Upper lobe of right lung (tissue), 1 donor: Measurements from ENCODE around the gene C4BPB. TPM values are rescaled to one million over a fixed set of nuclear protein-coding genes. Genes with fewer than 3 reads are reported as not detected.

Source experiments
- ATAC-seq: fragments of 200-7000 bp; cut with Tn5 transposase; one replicate; pipeline ENCODE4 v1.9.1; 2020; ENCODE audit warnings: mild to moderate bottlenecking, moderate library complexity
- DNase-seq: peaks from one replicate; pipeline ENCODE4 v3.0.0-alpha.2; 2020
- H3K27ac ChIP-seq: fragments of 200-600 bp; one replicate; pipeline ENCODE4 v1.8.0; 2022
- H3K27me3 ChIP-seq: fragments of 200-600 bp; one replicate; pipeline ENCODE4 v1.8.0; 2022; ENCODE audit warnings: mild to moderate bottlenecking
- H3K36me3 ChIP-seq: fragments of 200-600 bp; one replicate; pipeline ENCODE4 v1.8.0; 2022
- H3K4me1 ChIP-seq: fragments of 200-600 bp; one replicate; pipeline ENCODE4 v1.8.0; 2022
- H3K4me3 ChIP-seq: fragments of 200-600 bp; one replicate; pipeline ENCODE4 v1.8.0; 2022; ENCODE audit warnings: mild to moderate bottlenecking
- H3K9me3 ChIP-seq: fragments of 200-600 bp; one replicate; pipeline ENCODE4 v1.8.0; 2022
- intact Hi-C: fragments of 100-400 bp; cut with DNase I; formaldehyde crosslinking; loops from one replicate; pipeline ENCODE4 v1.11.0; 2022
- total RNA-seq: library from RNA; stranded (reverse); fragmentation: NEBNext Ultra II Directional; extraction: Animal tissue kit (Norgen Biotek cat#: 25700); gene quantifications from one replicate; pipeline ENCODE4 v1.2.1, GENCODE V29; 2021
- TF ChIP-seq, protein P1 (sequence below): fragments of 200-600 bp; IDR thresholded peaks from one replicate; pipeline ENCODE4 v1.8.0; 2022; ENCODE audit warnings: antibody characterized with exemption
- donor health status: DM: no; HTN: yes; CAD: no; lungs with severe emphysema.

C4BPB gene
- total RNA-seq, 1 donor from 2014 or later, result 6.6 TPM

GRCh38 chr1:207073906-207074820 is 14.5 kb upstream of the C4BPB start:
- peaks cover 6% of the 10 kb centered on the region for H3K4me1 ChIP-seq
- no peak overlapping the region for H3K4me3 ChIP-seq
- intact Hi-C loops, result no loop called here
- H3K9me3 ChIP-seq, result no peaks in the 10 kb centered on the region
- DNase-seq (no peak), ATAC-seq (no peak)
- peaks cover 46% of the 10 kb centered on the region for H3K36me3 ChIP-seq
- TF ChIP-seq, protein P1, sequence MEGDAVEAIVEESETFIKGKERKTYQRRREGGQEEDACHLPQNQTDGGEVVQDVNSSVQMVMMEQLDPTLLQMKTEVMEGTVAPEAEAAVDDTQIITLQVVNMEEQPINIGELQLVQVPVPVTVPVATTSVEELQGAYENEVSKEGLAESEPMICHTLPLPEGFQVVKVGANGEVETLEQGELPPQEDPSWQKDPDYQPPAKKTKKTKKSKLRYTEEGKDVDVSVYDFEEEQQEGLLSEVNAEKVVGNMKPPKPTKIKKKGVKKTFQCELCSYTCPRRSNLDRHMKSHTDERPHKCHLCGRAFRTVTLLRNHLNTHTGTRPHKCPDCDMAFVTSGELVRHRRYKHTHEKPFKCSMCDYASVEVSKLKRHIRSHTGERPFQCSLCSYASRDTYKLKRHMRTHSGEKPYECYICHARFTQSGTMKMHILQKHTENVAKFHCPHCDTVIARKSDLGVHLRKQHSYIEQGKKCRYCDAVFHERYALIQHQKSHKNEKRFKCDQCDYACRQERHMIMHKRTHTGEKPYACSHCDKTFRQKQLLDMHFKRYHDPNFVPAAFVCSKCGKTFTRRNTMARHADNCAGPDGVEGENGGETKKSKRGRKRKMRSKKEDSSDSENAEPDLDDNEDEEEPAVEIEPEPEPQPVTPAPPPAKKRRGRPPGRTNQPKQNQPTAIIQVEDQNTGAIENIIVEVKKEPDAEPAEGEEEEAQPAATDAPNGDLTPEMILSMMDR, result no peak
- no peaks in the 10 kb centered on the region for H3K27me3 ChIP-seq
- no peak overlapping the region for H3K27ac ChIP-seq

GRCh38 chr1:207076181-207076955 is 12.3 kb upstream of the C4BPB start:
- ATAC-seq (no peak), DNase-seq (no peak)
- Histone ChIP-seq H3K4me1 (peaks cover 4% of the 10 kb centered on the region), H3K4me3 (no peak overlapping the region), H3K27ac (no peak overlapping the region), H3K9me3 (no peaks in the 10 kb centered on the region), H3K27me3 (no peaks in the 10 kb centered on the region), H3K36me3 (peaks cover 25% of the 10 kb centered on the region)
- TF ChIP-seq, protein P1, result no peak
- intact Hi-C loops, result no loop called here

GRCh38 chr1:207077012-207077411 is 11.6 kb upstream of the C4BPB start:
- intact Hi-C loops, result no loop called here
- ATAC-seq, result no peak
- DNase-seq, result no peak
- H3K27ac ChIP-seq, result no peak overlapping the region
- no peaks in the 10 kb centered on the region for H3K27me3 ChIP-seq
- no peaks in the 10 kb centered on the region for H3K9me3 ChIP-seq
- peaks cover 4% of the 10 kb centered on the region for H3K4me1 ChIP-seq
- no peak overlapping the region for H3K4me3 ChIP-seq
- TF ChIP-seq, protein P1, result no peak
- peaks cover 18% of the 10 kb centered on the region for H3K36me3 ChIP-seq

DNA sequence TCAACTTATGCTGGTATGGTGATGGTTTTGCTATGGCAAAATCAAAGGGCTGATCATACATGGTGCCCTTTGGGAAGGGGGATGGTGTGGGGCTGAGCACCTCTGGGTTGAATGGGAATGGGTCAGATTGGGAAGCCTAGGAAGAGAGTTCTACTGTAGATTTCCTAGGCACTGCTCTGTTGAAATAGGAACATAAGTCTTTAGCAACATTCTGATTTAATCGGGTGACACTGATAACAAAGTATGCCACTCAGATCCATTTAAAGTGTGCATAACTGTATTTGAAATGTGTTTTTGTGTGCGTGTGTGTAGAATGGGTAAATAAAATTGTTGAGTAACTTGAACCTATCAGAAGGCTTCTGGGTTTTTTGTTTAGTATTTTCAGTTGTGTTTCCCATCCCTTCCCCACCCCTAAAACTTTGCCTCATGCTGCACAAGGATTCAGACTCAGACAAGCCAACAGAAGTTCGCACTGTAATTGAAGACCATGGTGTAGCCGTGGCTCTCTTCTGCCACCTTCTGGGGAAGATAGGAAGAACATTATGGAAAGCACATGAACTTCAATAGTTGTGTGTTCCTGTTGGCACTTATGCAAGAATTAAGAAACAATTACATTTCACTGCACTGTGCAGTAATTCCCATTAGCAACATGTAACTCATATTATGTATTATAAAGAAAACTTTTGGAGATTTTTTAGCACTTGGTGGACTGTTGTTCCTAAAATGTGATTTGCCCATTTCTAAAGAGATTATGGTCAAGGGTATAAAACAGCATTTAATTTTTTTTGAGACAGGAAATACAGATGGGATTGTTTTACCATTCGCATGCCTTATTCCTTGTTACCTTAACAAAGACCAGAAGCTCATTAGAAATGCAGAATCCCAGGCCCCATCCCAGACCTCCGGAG is 10.9 kb upstream of the C4BPB start:
- ATAC-seq (peak; percentile 96), DNase-seq (no peak)
- Histone ChIP-seq H3K9me3 (no peaks in the 10 kb centered on the region), H3K36me3 (peaks cover 11% of the 10 kb centered on the region), H3K4me1 (peaks cover 4% of the 10 kb centered on the region), H3K27me3 (no peaks in the 10 kb centered on the region), H3K27ac (no peak overlapping the region), H3K4me3 (no peak overlapping the region)
- intact Hi-C loops, result no loop called here
- TF ChIP-seq, protein P1, result peak; percentile 92

- TF ChIP-seq, protein P1, result no peak
- ATAC-seq (no peak), DNase-seq (no peak)
- intact Hi-C loops, result no loop called here
- Histone ChIP-seq H3K27ac (no peak overlapping the region), H3K9me3 (no peaks in the 10 kb centered on the region), H3K36me3 (peaks cover 10% of the 10 kb centered on the region), H3K4me1 (peaks cover 4% of the 10 kb centered on the region), H3K4me3 (no peak overlapping the region), H3K27me3 (no peaks in the 10 kb centered on the region)
These were observed 10.0 kb upstream of the C4BPB start for GRCh38 chr1:207078578-207079132.
